Epithelial cell of esophagus (primary cell): ENCODE data around the gene RORC.
"Not testable (repeated sequence)": the region's sequence is repeated elsewhere in the genome, so short reads cannot be mapped to it uniquely, and the experiment has no call there.

ENCODE experiments used
- DNase-seq: peaks from one replicate; pipeline ENCODE4 v3.0.0; 2010; ENCODE audit warnings: low read depth
- H3K4me3 ChIP-seq: 2 replicates; pipeline ENCODE4 v1.5.1; 2011; ENCODE audit warnings: mild to moderate bottlenecking, low read length, control low read depth
- CTCF ChIP-seq: IDR thresholded peaks from 2 replicates; pipeline ENCODE4 v1.5.1; 2011; ENCODE audit warnings: low read depth, mild to moderate bottlenecking, low read length, control low read depth, inconsistent platforms; ENCODE audit not compliant: insufficient read depth; ENCODE audit errors: missing control alignments

Gene RORC

DNA sequence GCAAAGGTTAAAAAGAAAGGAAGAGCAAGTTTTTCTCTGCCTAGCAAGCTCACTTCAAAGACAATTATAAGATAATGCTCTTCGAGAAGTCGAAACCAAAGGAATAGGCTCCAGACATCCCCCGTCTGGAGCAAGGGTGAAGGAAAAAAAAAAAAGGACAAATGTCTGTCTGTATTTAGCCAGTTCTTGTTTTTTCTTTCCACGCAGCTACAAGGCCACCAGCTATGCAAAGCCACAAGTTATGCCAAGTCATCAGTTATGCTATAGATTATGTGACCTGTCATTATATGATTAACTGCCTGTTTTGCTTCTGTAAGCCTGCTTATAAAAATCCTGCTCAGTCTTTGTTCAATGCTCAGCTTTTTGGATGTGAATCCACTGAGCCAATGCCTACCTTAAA is 24.3 kb upstream of the RORC start:
- no peak for TF ChIP-seq CTCF
- no peak for DNase-seq
- no peak overlapping the region for H3K4me3 ChIP-seq

DNA sequence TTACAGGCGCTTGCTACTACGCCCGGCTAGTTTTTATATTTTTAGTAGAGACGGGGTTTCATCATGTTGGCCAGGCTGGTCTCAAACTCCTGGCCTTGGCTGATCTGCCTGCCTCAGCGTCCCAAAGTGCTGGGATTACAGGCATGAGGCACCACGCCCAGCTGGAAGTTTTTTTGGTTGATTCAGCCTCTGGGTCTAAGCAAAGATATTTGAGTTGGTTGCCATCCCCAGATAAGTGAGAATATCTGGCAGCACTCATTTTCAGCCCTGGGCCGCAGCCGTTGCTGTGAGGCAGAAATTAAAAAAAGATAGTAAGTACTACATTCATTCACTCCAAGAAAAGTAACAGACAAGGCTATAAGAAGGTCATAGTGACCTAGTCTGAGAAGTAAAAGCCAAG is 23.9 kb upstream of the RORC start:
- not testable (repeated sequence) for DNase-seq, H3K4me3 ChIP-seq

DNA sequence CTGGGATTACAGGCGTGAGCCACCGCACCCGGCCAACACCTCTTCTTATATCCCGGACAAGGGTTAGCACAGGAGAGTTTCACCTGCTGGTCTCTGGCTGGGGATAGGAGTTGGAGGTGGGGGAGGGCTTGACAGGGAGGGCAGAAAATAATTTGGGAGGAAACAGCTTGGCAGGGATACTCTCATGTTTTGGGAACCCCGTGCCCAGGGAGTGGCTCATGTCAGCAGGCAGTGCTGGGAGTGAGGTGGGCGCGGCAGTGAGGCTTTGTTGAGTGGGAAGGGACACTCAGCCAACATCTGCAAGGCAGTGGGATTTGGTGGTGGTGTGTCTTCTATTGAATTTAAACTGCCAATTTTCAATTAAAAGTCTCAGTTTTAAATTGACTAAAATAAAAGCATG is 23.1 kb upstream of the RORC start:
- no peak for DNase-seq
- H3K4me3 ChIP-seq = no peak overlapping the region
- no peak for TF ChIP-seq CTCF

GRCh38 chr1:151853411-151853943 is 21.9 kb upstream of the RORC start, which contains the start of gene THEM5:
THEM5 (minus strand) TSS chr1:151853712; CDS start chr1:151853565, 147 bp downstream.
- DNase-seq = peak; percentile 56
- no peak within 1 kb of the TSS for H3K4me3 ChIP-seq
- TF ChIP-seq CTCF = peak; percentile 32

GRCh38 chr1:151852733-151853132 is 21.1 kb upstream of the RORC start:
- no peak for TF ChIP-seq CTCF
- no peak for DNase-seq
- H3K4me3 ChIP-seq = no peak overlapping the region

- TF ChIP-seq CTCF = no peak
- DNase-seq = no peak
- H3K4me3 ChIP-seq = no peak overlapping the region
Measured at GRCh38 chr1:151851886-151852285, 20.3 kb upstream of the RORC start.

- H3K4me3 ChIP-seq = no peak overlapping the region
- no peak for TF ChIP-seq CTCF
- DNase-seq = no peak
Measured at GRCh38 chr1:151849871-151850270, 18.3 kb upstream of the RORC start.

DNA sequence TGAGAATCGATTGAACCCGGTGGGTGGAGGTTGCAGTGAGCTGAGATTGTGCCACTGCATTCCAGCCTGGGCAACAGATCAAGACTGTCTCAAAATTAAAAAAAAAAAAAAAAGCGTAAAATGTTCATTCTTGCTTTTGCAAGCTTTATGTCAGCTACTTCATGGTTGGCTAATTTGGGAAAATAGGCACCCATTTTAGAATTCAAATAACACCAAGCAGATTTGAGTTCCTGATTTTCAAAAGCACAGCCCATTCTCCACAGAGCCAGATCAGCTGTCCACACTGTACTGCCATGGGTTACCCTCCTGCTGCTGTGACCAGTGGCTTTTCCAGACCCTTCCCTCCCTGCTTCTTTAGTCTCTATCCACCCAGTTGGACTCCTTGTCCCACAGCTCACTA is 17.5 kb upstream of the RORC start:
- no peak overlapping the region for H3K4me3 ChIP-seq
- no peak for DNase-seq
- TF ChIP-seq CTCF = no peak
